Neural progenitor cell (in vitro differentiated cells): ENCODE measurements around the gene RBFOX2. TPM values are rescaled to one million over a fixed set of nuclear protein-coding genes. Genes with fewer than 3 reads are reported as not detected.

Experiments
- DNase-seq: peaks from one replicate; pipeline ENCODE4 v3.0.0-alpha.2; 2016; ENCODE audit warnings: low spot score
- H2AFZ ChIP-seq: fragments of 200-600 bp; sonication (generic); replicated peaks from 2 replicates; pipeline ENCODE4 v1.6.1; 2016; ENCODE audit warnings: antibody characterized with exemption
- H3F3A ChIP-seq: fragments of 200-600 bp; sonication (generic); 2 replicates; pipeline ENCODE4 v1.6.1; 2016; ENCODE audit warnings: antibody characterized with exemption, low read depth
- H3K27ac ChIP-seq: fragments of 200-600 bp; sonication (generic); 2 replicates; pipeline ENCODE4 v1.5.1; 2016; ENCODE audit warnings: mild to moderate bottlenecking
- H3K27me3 ChIP-seq: fragments of 200-600 bp; sonication (generic); 2 replicates; pipeline ENCODE4 v1.6.1; 2016; ENCODE audit warnings: mild to moderate bottlenecking, moderate library complexity
- H3K36me3 ChIP-seq: fragments of 200-600 bp; sonication (generic); 2 replicates; pipeline ENCODE4 v1.5.1; 2016
- H3K4me1 ChIP-seq: fragments of 200-600 bp; sonication (generic); 2 replicates; pipeline ENCODE4 v1.6.1; 2016; ENCODE audit warnings: mixed run types
- H3K4me2 ChIP-seq: fragments of 200-600 bp; sonication (generic); 2 replicates; pipeline ENCODE4 v1.6.1; 2016
- H3K4me3 ChIP-seq: fragments of 200-600 bp; sonication (generic); 2 replicates; pipeline ENCODE4 v1.5.1; 2016
- H3K79me2 ChIP-seq: fragments of 200-600 bp; sonication (generic); 2 replicates; pipeline ENCODE4 v1.6.1; 2016; ENCODE audit warnings: low read depth
- H3K9ac ChIP-seq: fragments of 200-600 bp; sonication (generic); 2 replicates; pipeline ENCODE4 v1.6.1; 2016
- H3K9me3 ChIP-seq: fragments of 200-600 bp; sonication (generic); 2 replicates; pipeline ENCODE4 v1.5.1; 2016; ENCODE audit warnings: low read depth
- H4K20me1 ChIP-seq: fragments of 200-600 bp; sonication (generic); 2 replicates; pipeline ENCODE4 v1.6.1; 2016; ENCODE audit warnings: low read depth
- H3K27ac Mint-ChIP-seq: 3 replicates; pipeline ENCODE4 v1.8.0; 2021; ENCODE audit warnings: mixed read lengths
- H3K27me3 Mint-ChIP-seq: 2 replicates; pipeline ENCODE4 v1.8.0; 2022; ENCODE audit warnings: low read depth, mild to moderate bottlenecking, inconsistent platforms, moderate library complexity, mixed read lengths; ENCODE audit not compliant: insufficient read depth
- H3K36me3 Mint-ChIP-seq: 3 replicates; pipeline ENCODE4 v1.8.0; 2021; ENCODE audit warnings: mixed read lengths
- H3K4me1 Mint-ChIP-seq: 3 replicates; pipeline ENCODE4 v1.8.0; 2021; ENCODE audit warnings: mixed read lengths
- H3K4me3 Mint-ChIP-seq: 3 replicates; pipeline ENCODE4 v1.8.0; 2021; ENCODE audit warnings: mild to moderate bottlenecking, moderate library complexity, mixed read lengths
- H3K9me3 Mint-ChIP-seq: 3 replicates; pipeline ENCODE4 v1.8.0; 2020; ENCODE audit warnings: mixed read lengths
- CTCF ChIP-seq: fragments of 200-600 bp; sonication (generic); IDR thresholded peaks from 2 replicates; pipeline ENCODE4 v1.5.1; 2017; ENCODE audit warnings: antibody characterized with exemption, mild to moderate bottlenecking
- EZH2 ChIP-seq: fragments of 200-600 bp; sonication (generic); IDR thresholded peaks from 2 replicates; pipeline ENCODE4 v1.6.1; 2017; ENCODE audit warnings: antibody characterized with exemption, mild to moderate bottlenecking, moderate library complexity
- EZH2phosphoT487 ChIP-seq: fragments of 200-600 bp; sonication (generic); IDR thresholded peaks from 2 replicates; pipeline ENCODE4 v1.6.1; 2017; ENCODE audit warnings: antibody characterized with exemption
- total RNA-seq: library from RNA; depleted of rRNA; stranded (reverse); fragments of >200 nt; gene quantifications from 2 replicates; pipeline ENCODE4 v1.2.3, GENCODE V29; 2015; ENCODE audit warnings: low replicate concordance

RBFOX2 gene
- total RNA-seq, 1 donor from 2014 or later: 163 TPM

GRCh38 chr22:35891442-35891841 is 137.2 kb downstream of the RBFOX2 start:
- Histone ChIP-seq H4K20me1 (peaks cover 56% of the 10 kb centered on the region), H3K9me3 (no peaks in the 10 kb centered on the region), H3K79me2 (peaks cover 97% of the 10 kb centered on the region), H3K9ac (no peak overlapping the region), H3K36me3 (no peaks in the 10 kb centered on the region), H3F3A (no peaks in the 10 kb centered on the region), H3K27ac (no peak overlapping the region), H2AFZ (no peak overlapping the region), H3K4me1 (peaks cover 24% of the 10 kb centered on the region), H3K4me2 (no peak overlapping the region), H3K4me3 (no peak overlapping the region), H3K27me3 (no peaks in the 10 kb centered on the region)
- no peak overlapping the region for H3K27ac Mint-ChIP-seq
- H3K4me3 Mint-ChIP-seq: no peak overlapping the region
- no peak for DNase-seq
- no peaks in the 10 kb centered on the region for H3K9me3 Mint-ChIP-seq
- peaks cover 37% of the 10 kb centered on the region for H3K4me1 Mint-ChIP-seq
- no peaks in the 10 kb centered on the region for H3K36me3 Mint-ChIP-seq
- TF ChIP-seq EZH2 (no peak), EZH2phosphoT487 (no peak), CTCF (no peak)
- no peaks in the 10 kb centered on the region for H3K27me3 Mint-ChIP-seq

- Histone ChIP-seq H2AFZ (no peak overlapping the region), H4K20me1 (peaks cover 40% of the 10 kb centered on the region), H3K4me1 (peaks cover 8% of the 10 kb centered on the region), H3K27ac (no peak overlapping the region), H3K4me2 (no peak overlapping the region), H3K9ac (no peak overlapping the region), H3F3A (no peaks in the 10 kb centered on the region), H3K9me3 (no peaks in the 10 kb centered on the region), H3K36me3 (no peaks in the 10 kb centered on the region), H3K27me3 (no peaks in the 10 kb centered on the region), H3K4me3 (no peak overlapping the region), H3K79me2 (peaks cover 81% of the 10 kb centered on the region)
- DNase-seq: no peak
- Mint-ChIP-seq H3K9me3 (no peaks in the 10 kb centered on the region), H3K4me3 (no peak overlapping the region), H3K36me3 (no peaks in the 10 kb centered on the region), H3K27ac (no peak overlapping the region), H3K4me1 (peaks cover 23% of the 10 kb centered on the region), H3K27me3 (peaks cover 2% of the 10 kb centered on the region)
- TF ChIP-seq CTCF (no peak), EZH2 (no peak), EZH2phosphoT487 (no peak)
Observed at GRCh38 chr22:35889071-35889470, 139.6 kb downstream of the RBFOX2 start.

- Histone ChIP-seq H3K9me3 (no peaks in the 10 kb centered on the region), H3K4me2 (no peak overlapping the region), H3K27me3 (no peaks in the 10 kb centered on the region), H3K27ac (no peak overlapping the region), H3K4me1 (peaks cover 5% of the 10 kb centered on the region), H3K79me2 (peaks cover 74% of the 10 kb centered on the region), H4K20me1 (peaks cover 40% of the 10 kb centered on the region), H3F3A (no peaks in the 10 kb centered on the region), H3K4me3 (no peak overlapping the region), H3K36me3 (no peaks in the 10 kb centered on the region), H2AFZ (no peak overlapping the region), H3K9ac (no peak overlapping the region)
- Mint-ChIP-seq H3K27ac (no peak overlapping the region), H3K4me1 (peaks cover 21% of the 10 kb centered on the region), H3K4me3 (no peak overlapping the region), H3K36me3 (no peaks in the 10 kb centered on the region), H3K9me3 (no peaks in the 10 kb centered on the region), H3K27me3 (peaks cover 2% of the 10 kb centered on the region)
- no peak for DNase-seq
- TF ChIP-seq EZH2phosphoT487 (no peak), EZH2 (no peak), CTCF (no peak)
Observed at GRCh38 chr22:35888181-35888870, 140.3 kb downstream of the RBFOX2 start.
